ENCODE measurements around the gene MPC2.

Gene MPC2

DNA sequence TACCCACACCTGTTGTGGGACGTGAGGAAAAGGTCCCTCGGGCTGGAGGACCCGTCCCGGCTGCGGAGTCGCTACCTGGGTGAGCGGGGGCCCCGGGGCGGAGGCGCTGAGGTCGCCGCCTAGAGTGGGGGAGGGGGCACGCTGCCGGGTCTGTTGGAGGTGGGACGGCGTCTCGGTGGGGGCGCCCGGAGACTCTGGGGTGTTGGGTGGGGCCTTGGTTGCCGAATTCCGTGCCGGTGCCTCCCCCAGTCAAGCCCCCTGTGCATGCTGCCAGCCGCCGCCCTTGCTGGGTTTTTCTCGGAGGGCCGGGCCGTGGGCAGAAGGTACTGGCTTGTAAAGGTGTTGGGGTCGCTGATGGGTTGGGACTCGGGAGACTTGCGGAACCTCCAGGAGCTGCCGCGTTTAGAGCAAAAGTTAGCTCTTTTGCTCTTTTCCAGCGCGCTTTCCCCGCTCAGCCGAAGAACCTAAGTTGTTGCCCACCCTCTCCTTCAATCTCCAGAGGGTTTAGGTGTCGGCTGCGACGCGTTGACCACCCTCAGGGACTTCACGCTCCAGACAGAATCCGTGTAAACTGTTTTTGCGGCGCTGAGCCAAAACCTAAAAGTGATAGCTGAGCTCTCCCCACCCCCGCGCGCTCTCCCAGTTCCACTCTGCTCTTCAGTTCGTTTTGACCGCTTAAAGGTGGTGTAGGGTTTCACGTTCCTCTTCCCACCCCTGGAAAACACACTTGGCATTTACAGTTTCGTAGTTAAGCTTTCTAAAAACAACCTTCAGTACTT, at the start of gene MPC2:
MPC2 (minus strand) TSS at position 143 of the 779 bp plus-strand sequence. CDS start 1,231 bp downstream, outside the sequence.
- DNase-seq (ENCODE audit: low read depth) = peak; percentile 37

- no peak for DNase-seq (ENCODE audit: low read depth)
These were observed 48.1 kb upstream of the MPC2 start for GRCh38 chr1:167984886-167985489.

DNA sequence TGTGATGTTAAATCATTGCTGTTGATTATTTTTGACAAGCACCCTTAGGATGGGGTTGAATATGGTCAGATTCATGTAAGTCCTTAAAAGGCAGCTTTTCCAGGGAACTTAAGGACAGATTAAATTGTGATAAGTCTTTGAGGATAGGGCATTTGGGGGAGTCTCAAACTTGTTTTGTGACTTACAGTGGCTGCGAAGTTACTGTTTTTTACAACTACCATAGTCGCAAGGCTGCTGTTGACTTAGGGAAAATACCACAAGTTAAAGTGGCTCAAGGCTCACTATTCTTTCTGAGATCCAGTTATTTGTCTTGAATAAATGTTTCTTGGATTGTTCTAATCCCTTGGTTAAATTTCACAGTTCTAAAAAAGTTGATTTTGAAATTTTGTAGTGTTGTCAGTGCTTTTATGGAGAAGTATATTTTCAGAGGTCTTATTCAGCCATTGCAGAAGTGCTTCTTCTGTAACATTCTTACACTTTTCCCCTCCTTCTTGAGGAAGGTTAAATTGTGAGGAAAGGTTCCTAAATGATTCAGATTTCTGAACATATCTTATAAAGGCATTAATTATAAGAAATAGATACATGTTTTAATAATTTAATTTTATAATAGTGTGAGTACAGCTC, 47.0 kb upstream of the MPC2 start:
- no peak for DNase-seq (ENCODE audit: low read depth)

DNA sequence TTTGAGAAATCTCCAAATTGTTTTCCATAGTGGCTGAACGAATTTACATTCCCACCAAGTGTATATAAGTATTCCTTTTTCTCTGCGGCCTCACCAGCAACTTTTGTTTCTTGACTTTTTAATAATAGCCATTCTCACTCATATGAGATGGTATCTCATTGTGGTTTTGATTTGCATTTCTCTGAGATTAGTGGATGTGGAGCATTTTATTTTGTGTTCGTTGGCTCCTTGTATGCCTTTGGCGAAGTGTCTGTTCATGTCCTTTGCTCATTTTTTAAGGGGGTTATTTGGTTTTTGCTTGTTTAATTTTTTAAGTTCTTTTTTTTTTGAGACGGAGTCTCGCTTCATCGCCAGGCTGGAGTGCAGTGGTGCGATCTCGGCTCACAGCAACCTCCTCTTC, 45.1 kb upstream of the MPC2 start:
- DNase-seq (ENCODE audit: low read depth) = no peak

- DNase-seq (ENCODE audit: low read depth) = no peak
These were observed 40.4 kb upstream of the MPC2 start for GRCh38 chr1:167977245-167977644.

DNA sequence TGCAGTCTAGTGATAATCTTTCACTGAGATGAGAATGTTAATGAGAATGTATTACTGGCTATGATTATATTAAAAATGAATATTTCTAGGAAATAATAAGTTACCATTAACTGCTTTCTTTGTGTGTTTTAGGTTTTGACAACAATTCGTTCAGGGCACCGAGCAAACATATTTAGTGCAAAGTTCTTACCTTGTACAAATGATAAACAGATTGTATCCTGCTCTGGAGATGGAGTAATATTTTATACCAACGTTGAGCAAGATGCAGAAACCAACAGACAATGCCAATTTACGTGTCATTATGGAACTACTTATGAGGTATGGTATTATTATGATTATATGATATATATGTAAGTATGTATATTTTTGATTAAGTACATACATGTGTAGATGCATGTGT, 37.8 kb upstream of the MPC2 start:
- DNase-seq (ENCODE audit: low read depth) = no peak

DNA sequence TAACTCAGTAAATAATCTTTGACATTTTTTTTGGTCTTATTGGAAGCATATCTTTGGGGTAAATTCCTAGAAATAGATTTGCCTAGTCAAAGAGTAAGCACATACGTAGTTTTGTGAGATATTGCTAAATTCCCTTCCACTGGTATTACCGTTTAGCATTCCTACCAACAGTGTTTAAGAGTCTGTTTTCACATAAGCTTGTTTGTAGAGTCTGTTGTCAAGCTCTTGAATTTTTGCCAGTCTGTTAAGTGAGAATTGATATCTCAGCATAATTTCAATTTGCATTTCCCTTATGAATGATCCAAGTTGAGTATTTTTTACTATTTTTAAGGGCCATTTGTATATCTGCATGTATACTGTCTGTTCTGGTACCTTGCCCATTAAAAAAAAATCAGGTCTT, 37.0 kb upstream of the MPC2 start:
- no peak for DNase-seq (ENCODE audit: low read depth)

- DNase-seq (ENCODE audit: low read depth) = no peak
These were observed 31.7 kb upstream of the MPC2 start for GRCh38 chr1:167968569-167968968.

- no peak for DNase-seq (ENCODE audit: low read depth)
These were observed 29.2 kb upstream of the MPC2 start for GRCh38 chr1:167966050-167966449.

GRCh38 chr1:167964646-167965045, 27.8 kb upstream of the MPC2 start:
- no peak for DNase-seq (ENCODE audit: low read depth)

DNA sequence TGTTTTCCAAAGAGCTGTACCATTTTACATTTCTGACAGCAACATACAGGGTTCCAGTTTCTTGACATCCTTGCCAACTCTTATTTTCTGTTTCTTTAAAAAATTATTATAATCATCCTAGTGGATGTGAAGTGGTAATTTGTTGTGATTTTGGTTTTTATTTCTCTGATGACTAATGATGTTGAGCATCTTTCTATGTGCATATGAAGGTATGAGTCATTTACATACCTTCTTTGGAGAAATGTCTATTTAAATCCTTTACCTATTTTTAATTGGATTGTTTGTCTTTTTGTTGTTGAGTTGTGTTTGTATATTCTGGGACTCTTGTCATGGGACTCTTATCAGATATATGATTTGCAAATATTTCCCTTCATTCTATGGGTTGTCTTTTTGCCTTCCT, 20.8 kb upstream of the MPC2 start:
- DNase-seq (ENCODE audit: low read depth) = no peak

DNA sequence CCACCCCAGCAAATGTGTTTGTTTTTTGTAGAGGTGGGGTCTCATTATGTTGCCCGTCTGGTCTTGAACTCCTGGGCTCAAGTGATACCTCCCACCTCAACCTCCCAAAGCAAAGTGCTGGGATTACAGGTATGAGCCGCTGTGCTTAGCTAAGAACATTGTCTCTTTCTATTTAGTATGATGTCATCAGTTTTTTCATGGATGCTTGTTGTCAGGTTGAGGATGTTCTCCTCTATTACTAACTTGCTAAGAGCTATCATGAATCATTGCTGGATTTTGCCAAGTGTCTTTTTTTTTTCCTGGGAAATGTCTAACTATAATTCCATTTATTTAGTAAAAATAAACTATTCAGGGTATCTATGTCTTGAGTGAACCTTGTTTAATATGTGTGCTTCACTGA, 19.0 kb upstream of the MPC2 start:
- no peak for DNase-seq (ENCODE audit: low read depth)

DNA sequence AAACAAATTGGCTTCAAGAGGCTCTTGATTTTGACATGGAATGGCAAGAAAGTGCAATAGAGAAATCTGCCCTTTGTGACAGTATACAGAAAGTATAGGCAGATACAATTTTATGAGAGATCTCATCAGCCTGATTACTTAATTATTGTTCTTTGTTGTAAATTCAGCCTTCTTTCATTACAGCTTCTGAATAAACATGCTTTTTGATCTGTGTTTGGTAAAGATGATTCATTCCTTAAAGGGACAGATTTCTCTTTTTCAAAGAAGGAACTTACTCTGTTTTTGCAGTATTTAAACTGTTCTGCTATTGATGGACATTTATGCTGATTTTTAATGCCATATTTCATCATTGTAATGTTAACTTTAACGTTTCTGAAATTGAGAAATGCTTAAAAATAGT, 13.7 kb upstream of the MPC2 start:
- DNase-seq (ENCODE audit: low read depth) = no peak

GRCh38 chr1:167949785-167950184, 12.9 kb upstream of the MPC2 start:
- no peak for DNase-seq (ENCODE audit: low read depth)

- DNase-seq (ENCODE audit: low read depth) = no peak
These were observed 10.9 kb upstream of the MPC2 start for GRCh38 chr1:167947733-167948132.

GRCh38 chr1:167943541-167943940, 6.7 kb upstream of the MPC2 start:
- no peak for DNase-seq (ENCODE audit: low read depth)

DNA sequence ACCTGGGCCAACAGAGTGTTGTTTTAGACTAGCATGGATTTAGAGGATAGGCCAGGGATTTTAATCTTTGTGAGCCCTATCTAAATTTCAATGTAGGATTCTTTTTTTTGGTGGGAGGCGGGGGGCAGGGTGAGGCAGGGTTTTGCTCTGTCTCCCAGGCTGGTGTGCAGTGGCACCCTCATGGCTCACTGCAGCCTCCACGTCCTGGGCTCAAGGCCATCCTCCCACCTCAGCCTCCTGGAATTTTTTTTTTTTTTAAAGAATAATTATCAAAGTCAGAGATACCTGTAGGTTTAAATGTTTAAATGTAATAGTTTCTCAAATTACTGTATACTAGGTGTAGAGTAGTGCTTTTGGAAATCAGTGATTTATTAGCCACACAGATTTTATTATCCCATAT, 3.4 kb upstream of the MPC2 start:
- DNase-seq (ENCODE audit: low read depth) = no peak

GRCh38 chr1:167938080-167938636, 1.3 kb upstream of the MPC2 start:
- no peak for DNase-seq (ENCODE audit: low read depth)

DNA sequence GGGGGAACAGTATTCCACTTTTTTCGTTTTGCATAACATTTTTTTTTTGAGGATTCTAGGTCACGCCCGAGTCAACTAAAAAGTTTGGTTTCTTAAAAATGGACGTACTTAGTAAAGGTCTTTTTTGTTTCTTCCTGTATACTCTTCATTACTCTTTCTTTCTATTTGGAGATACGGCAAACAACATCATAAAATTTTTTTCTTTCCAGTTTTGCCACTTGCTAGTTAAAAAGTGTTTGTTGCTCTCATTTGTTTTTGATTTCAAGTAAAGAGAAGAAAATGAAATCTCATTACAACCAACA, 788 bp upstream of the MPC2 start:
- no peak for DNase-seq (ENCODE audit: low read depth)

- peak; percentile 94 for DNase-seq (ENCODE audit: low read depth)
These were observed 573 bp downstream of the MPC2 start, which contains the start of gene DCAF6 for GRCh38 chr1:167936068-167936929. Gene DCAF6, plus strand, starts transcription at chr1:167936683. Its CDS starts 229 bp downstream, at chr1:167936912.

- no peak for DNase-seq (ENCODE audit: low read depth)
These were observed 1.4 kb downstream of the MPC2 start for GRCh38 chr1:167935216-167936067.

Measured in stimulated activated CD8-positive, alpha-beta memory T cell treated with anti-CD3 and anti-CD28 coated beads, Interleukin-12 subunit alpha, Interleukin-12 subunit beta, amount 100 ng/mL, for 1 hour (primary cell).